Esophagus squamous epithelium (tissue), 4 donors: Measurements from ENCODE around the gene PCDH17.

ENCODE experiments used
- CTCF ChIP-seq, 6 experiments: fragments of 450-650 bp in 4 of 6; fragments of 200-600 bp in 2 of 6; sonication (generic) in 2 of 6; IDR thresholded peaks; one replicate each; pipeline ENCODE4 v1.5.1; 2016 to 2019; ENCODE audit warnings: antibody characterized with exemption in 6 of 6, mild to moderate bottlenecking in 4 of 6, moderate library complexity in 4 of 6
- POLR2A ChIP-seq, 4 donors: fragments of 450-650 bp; IDR thresholded peaks; one replicate each; pipeline ENCODE4 v1.6.1; 2017; ENCODE audit warnings: antibody characterized with exemption in 4 of 4, mild to moderate bottlenecking in 4 of 4, moderate library complexity in 3 of 4

DNA sequence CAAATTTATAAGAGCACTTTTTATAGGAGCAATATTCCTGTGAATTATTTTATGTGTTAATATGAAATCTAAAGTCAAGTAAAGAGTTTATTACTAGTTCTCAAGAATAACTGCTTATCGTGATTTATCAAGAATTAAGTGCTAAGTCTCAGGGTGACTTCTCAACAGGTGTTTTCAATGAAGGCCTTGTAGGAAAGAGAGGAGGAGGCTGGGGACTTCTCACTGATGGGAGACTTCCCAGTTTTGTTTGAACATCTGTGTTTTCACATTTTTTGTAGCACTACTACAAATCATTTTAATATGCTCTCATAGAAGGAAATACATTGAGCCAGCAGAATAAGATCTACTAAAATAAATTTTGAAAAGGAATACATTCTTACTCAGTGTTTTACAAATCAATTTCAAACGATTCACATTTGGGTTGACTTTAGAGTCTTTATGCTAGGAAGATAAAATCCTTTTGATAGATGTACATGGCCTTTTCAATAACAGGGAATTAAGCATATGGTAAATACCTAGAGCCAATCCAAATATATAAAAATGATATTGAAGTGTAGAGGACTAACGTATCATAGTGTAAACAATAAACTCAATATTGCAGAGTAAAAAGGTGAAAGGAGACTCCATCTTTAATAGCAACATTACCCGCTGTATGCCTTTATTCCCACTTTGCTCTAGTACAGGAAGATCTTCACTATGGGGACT, 6.8 kb downstream of the PCDH17 start:
- TF ChIP-seq CTCF (IDR thresholded peaks at IDR 0.05) (no peak), POLR2A (IDR thresholded peaks at IDR 0.05) (no peak)
